Measurements from ENCODE around the gene STPG4. TPM values are rescaled to one million over a fixed set of nuclear protein-coding genes. Genes with fewer than 3 reads are reported as not detected.
A peak's percentile ranks its signal among the peaks of the same experiment; 100 is the strongest.

STPG4 gene
- total and polyA plus RNA-seq, 2 donors from 2014 or later, result not detected

- no peaks in the 10 kb centered on the region for H3K27me3 ChIP-seq (ENCODE audit: control insufficient read depth, insufficient read depth, low read length)
- peak overlapping the region; percentile 75 to 98 (median 90) for H3K9ac ChIP-seq (ENCODE audit: low read length in 3 of 3)
- peak overlapping the region; percentile 89 to 97 (median 95) for H3K4me3 ChIP-seq (ENCODE audit: low read length in 3 of 3)
- intact Hi-C loops (cut with DNase I), result no loop called here
- peaks cover 0 to 12% (median 4%) of the 10 kb centered on the region in 3 donors for H3K4me1 ChIP-seq (ENCODE audit: control insufficient read depth in 2 of 3, insufficient read depth in 2 of 3, low read depth in 1 of 3, low read length in 3 of 3)
- FAIRE-seq (no peak), DNase-seq (no peak)
- no peaks in the 10 kb centered on the region for H3K36me3 ChIP-seq (ENCODE audit: control insufficient read depth in 2 of 3, insufficient read depth in 3 of 3, low read length in 3 of 3)
- H3K27ac ChIP-seq (ENCODE audit: low read depth in 2 of 2, low read length in 2 of 2), result peak overlapping the region; percentile 98 to 99
- no peaks in the 10 kb centered on the region for H3K9me3 ChIP-seq (ENCODE audit: control insufficient read depth in 2 of 3, insufficient read depth in 1 of 3, low read length in 3 of 3)
- TF ChIP-seq CTCF (IDR thresholded peaks at IDR 0.05; ENCODE audit: borderline replicate concordance, extremely low read depth, insufficient read depth), result no peak
Observed at GRCh38 chr2:47177043-47177565, 22.0 kb upstream of the STPG4 start.

- peak overlapping the region; percentile 38 to 94 (median 75) for H3K9ac ChIP-seq (ENCODE audit: low read length in 3 of 3)
- TF ChIP-seq CTCF (IDR thresholded peaks at IDR 0.05; ENCODE audit: borderline replicate concordance, extremely low read depth, insufficient read depth), result no peak
- peaks cover 0 to 5% (median 0%) of the 10 kb centered on the region in 3 donors for H3K36me3 ChIP-seq (ENCODE audit: control insufficient read depth in 2 of 3, insufficient read depth in 3 of 3, low read length in 3 of 3)
- intact Hi-C loops (cut with DNase I), result no loop called here
- FAIRE-seq (no peak), DNase-seq (peak in 3 of 5 donors; percentile 24 to 74 (median 65))
- H3K9me3 ChIP-seq (ENCODE audit: control insufficient read depth in 2 of 3, insufficient read depth in 1 of 3, low read length in 3 of 3), result no peaks in the 10 kb centered on the region
- H3K4me1 ChIP-seq (ENCODE audit: control insufficient read depth in 2 of 3, insufficient read depth in 2 of 3, low read depth in 1 of 3, low read length in 3 of 3), result peaks cover 0 to 19% (median 5%) of the 10 kb centered on the region in 3 donors
- H3K27me3 ChIP-seq (ENCODE audit: control insufficient read depth, insufficient read depth, low read length), result no peaks in the 10 kb centered on the region
- peak overlapping the region; percentile 77 to 95 (median 90) for H3K4me3 ChIP-seq (ENCODE audit: low read length in 3 of 3)
- H3K27ac ChIP-seq (ENCODE audit: low read depth in 2 of 2, low read length in 2 of 2), result peak overlapping the region; percentile 50 to 99
Observed at GRCh38 chr2:47174733-47175361, 19.7 kb upstream of the STPG4 start.

- Histone ChIP-seq H3K4me1 (ENCODE audit: control insufficient read depth in 2 of 3, insufficient read depth in 2 of 3, low read depth in 1 of 3, low read length in 3 of 3) (peaks cover 0 to 19% (median 5%) of the 10 kb centered on the region in 3 donors), H3K36me3 (ENCODE audit: control insufficient read depth in 2 of 3, insufficient read depth in 3 of 3, low read length in 3 of 3) (peaks cover 0 to 5% (median 0%) of the 10 kb centered on the region in 3 donors), H3K9me3 (ENCODE audit: control insufficient read depth in 2 of 3, insufficient read depth in 1 of 3, low read length in 3 of 3) (no peaks in the 10 kb centered on the region), H3K4me3 (ENCODE audit: low read length in 3 of 3) (peak overlapping the region; percentile 77 to 95 (median 90)), H3K9ac (ENCODE audit: low read length in 3 of 3) (peak overlapping the region; percentile 34 to 94 (median 75)), H3K27me3 (ENCODE audit: control insufficient read depth, insufficient read depth, low read length) (no peaks in the 10 kb centered on the region), H3K27ac (ENCODE audit: low read depth in 2 of 2, low read length in 2 of 2) (peak overlapping the region; percentile 26 to 50)
- intact Hi-C loops (cut with DNase I), result no loop called here
- no peak for TF ChIP-seq CTCF (IDR thresholded peaks at IDR 0.05; ENCODE audit: borderline replicate concordance, extremely low read depth, insufficient read depth)
- DNase-seq (peak in 1 of 5 donors; percentile 33), FAIRE-seq (no peak)
Observed at GRCh38 chr2:47173986-47174732, 19.1 kb upstream of the STPG4 start.

Data from kidney (tissue), 14 donors.